K562 (cell line): ENCODE measurements around the gene NAV2. TPM values are rescaled to one million over a fixed set of nuclear protein-coding genes. Genes with fewer than 3 reads are reported as not detected.
"Not testable (repeated sequence)": the region's sequence is repeated elsewhere in the genome, so short reads cannot be mapped to it uniquely, and the experiment has no call there.

ENCODE experiments used
- ATAC-seq: fragments of 200-7000 bp; cut with Tn5 transposase; 3 replicates; pipeline ENCODE4 v1.9.1; 2020; ENCODE audit warnings: moderate library complexity
- BruUV-seq: library from RNA; stranded (reverse); fragments of 400-500 nt; replicated peaks from 2 replicates; lab custom pipeline; 2021; lab: Mats Ljungman, UMichigan
- CTCF ChIA-PET: fragments of 300-600 bp; formaldehyde crosslinking; extraction: SDS; loops from one replicate; lab custom pipeline; 2021; ENCODE audit warnings: low intra/inter-chr PET ratio; lab: Yijun Ruan, JAX
- POLR2A ChIA-PET: fragments of 300-600, 350-650 bp; sonication (Branson Sonifier 250); formaldehyde crosslinking; extraction: SDS; loops from one replicate; lab custom pipeline; 2021; ENCODE audit warnings: antibody characterized with exemption, inconsistent platforms; lab: Yijun Ruan, JAX
- DNase-seq, 4 experiments: peaks; one replicate each; pipeline versions ENCODE4 v3.0.0 to v3.0.0-alpha.2; 2011 to 2018; ENCODE audit warnings: low spot score in 3 of 4, mixed read lengths in 3 of 4; ENCODE audit errors: extremely low read depth in 1 of 4
- FAIRE-seq: peaks from 2 replicates; lab custom pipeline; 2011; peaks lifted over from hg19 to GRCh38; lab: Jason Lieb, UNC
- H2AFZ ChIP-seq: 2 replicates; pipeline ENCODE4 v1.6.0; 2011; ENCODE audit warnings: low read depth, low read length, control low read depth, inconsistent platforms
- H3K27ac ChIP-seq: fragments of 200-600 bp; 3 replicates; pipeline ENCODE4 v1.8.0; 2011; ENCODE audit warnings: low read depth, mild to moderate bottlenecking, control low read depth, inconsistent platforms, low read length, moderate library complexity, mixed read lengths; ENCODE audit errors: extremely low read depth
- H3K27me3 ChIP-seq, 2 experiments: fragments of 300-600 bp in 1 of 2; 2 replicates in 1 of 2; 3 replicates in 1 of 2; pipeline versions ENCODE4 v1.6.0 to v1.8.0; 2011; ENCODE audit warnings: inconsistent platforms in 2 of 2, low read length in 2 of 2, mild to moderate bottlenecking in 1 of 2, mixed read lengths in 1 of 2, moderate library complexity in 1 of 2; ENCODE audit not compliant: control insufficient read depth in 2 of 2, insufficient read depth in 2 of 2
- H3K36me3 ChIP-seq: fragments of 300-600 bp; 3 replicates; pipeline ENCODE4 v1.8.0; 2011; ENCODE audit warnings: mild to moderate bottlenecking, low read length, inconsistent platforms; ENCODE audit not compliant: control insufficient read depth, insufficient read depth
- H3K4me1 ChIP-seq, 2 experiments: fragments of 200-600 bp in 1 of 2; replicated peaks in 1 of 2; 2 replicates in 1 of 2; 3 replicates in 1 of 2; pipeline versions ENCODE4 v1.5.1 to v1.8.0; 2011; ENCODE audit warnings: inconsistent platforms in 2 of 2, low read length in 2 of 2, mild to moderate bottlenecking in 1 of 2, mixed read lengths in 1 of 2, moderate library complexity in 1 of 2; ENCODE audit not compliant: control insufficient read depth in 2 of 2, insufficient read depth in 2 of 2
- H3K4me2 ChIP-seq: 2 replicates; pipeline ENCODE4 v1.6.1; 2011; ENCODE audit warnings: low read length, control low read depth, inconsistent platforms, mixed read lengths; ENCODE audit not compliant: insufficient read depth
- H3K4me3 ChIP-seq: fragments of 200-600 bp; sonication (generic), shearing (Covaris generic); 2 replicates; pipeline ENCODE4 v1.5.1; 2016; ENCODE audit warnings: control low read depth, inconsistent platforms
- H3K79me2 ChIP-seq: fragments of 200-600 bp; 3 replicates; pipeline ENCODE4 v1.8.0; 2011; ENCODE audit warnings: low read length, inconsistent platforms; ENCODE audit not compliant: control insufficient read depth, insufficient read depth
- H3K9ac ChIP-seq, 2 experiments: 2 replicates each; pipeline versions ENCODE4 v1.6.0 to v1.6.1; 2011; ENCODE audit warnings: low read depth in 2 of 2, low read length in 2 of 2, control low read depth in 1 of 2, inconsistent platforms in 1 of 2, mild to moderate bottlenecking in 1 of 2, mixed read lengths in 1 of 2; ENCODE audit not compliant: insufficient read depth in 1 of 2
- H3K9me1 ChIP-seq: one replicate; pipeline ENCODE4 v1.6.0; 2011; ENCODE audit warnings: inconsistent platforms, mild to moderate bottlenecking, low read length, moderate library complexity; ENCODE audit not compliant: control insufficient read depth, insufficient read depth
- H3K9me3 ChIP-seq: replicated peaks from 2 replicates; pipeline ENCODE4 v1.5.1; 2011; ENCODE audit warnings: low read depth, low read length, inconsistent platforms; ENCODE audit not compliant: control insufficient read depth, insufficient read depth
- H4K20me1 ChIP-seq: replicated peaks from 2 replicates; pipeline ENCODE4 v1.6.1; 2011; ENCODE audit warnings: low read length, inconsistent platforms, mixed read lengths; ENCODE audit not compliant: control insufficient read depth, insufficient read depth
- BRF2 ChIP-seq: IDR thresholded peaks from 3 replicates; pipeline ENCODE4 v1.6.1; 2011; ENCODE audit warnings: borderline replicate concordance, mild to moderate bottlenecking; ENCODE audit not compliant: insufficient read length, insufficient read depth
- DPF2 ChIP-seq: fragments of 450-650 bp; IDR thresholded peaks from 2 replicates; pipeline ENCODE4 v1.6.1; 2016
- MYC ChIP-seq, 2 experiments: fragments of 250-450 bp in 1 of 2; sonication (Bioruptor Pico) in 1 of 2; IDR thresholded peaks; 2 replicates each; pipeline versions ENCODE4 v1.5.1 to v1.6.1; 2012 to 2021; ENCODE audit warnings: low read depth in 2 of 2, borderline replicate concordance in 1 of 2, improper control_type of control experiment in 1 of 2, low read length in 1 of 2, mild to moderate bottlenecking in 1 of 2, moderate library complexity in 1 of 2
- OTX1 ChIP-seq: fragments of 450-650 bp; formaldehyde crosslinking; IDR thresholded peaks from 2 replicates; pipeline ENCODE4 v1.4.0; 2022; ENCODE audit warnings: mild to moderate bottlenecking
- ZKSCAN8 ChIP-seq: fragments of 200-800 bp; sonication (Bioruptor generic); IDR thresholded peaks from 2 replicates; pipeline ENCODE4 v1.6.1; 2016; ENCODE audit warnings: missing genetic modification characterization, missing compliant biosample characterization
- WGBS: fragments of 100-300 bp; shearing (Covaris generic); methylation state at CpG from one replicate; pipeline ENCODE4 v1.1.6; 2016; ENCODE audit warnings: low coverage, mixed read lengths; ENCODE audit not compliant: insufficient coverage; ENCODE audit errors: missing lambda C conversion rate; 5-methylcytosine and 5-hydroxymethylcytosine counted together
- in situ Hi-C: fragments of 300-500 bp; cut with MboI; formaldehyde crosslinking; loops from 4 replicates; pipeline ENCODE4 v1.15.0; 2018; ENCODE audit warnings: inconsistent platforms, mixed read lengths
- intact Hi-C: fragments of 100-400 bp; cut with micrococcal nuclease; formaldehyde crosslinking; loops from 2 replicates; pipeline ENCODE4 v1.14.2; 2022
- polyA plus RNA-seq, 8 experiments: library from polyadenylated mRNA; depleted of rRNA in 4 of 8; stranded (reverse) in 5 of 8; unstranded in 3 of 8; fragments of >200 nt; fragmentation: Nextera tagmentation in 2 of 8; fragmentation: Illumina TruSeq in 1 of 8; extraction: Ambion mirVana in 2 of 8; extraction: Trizol in 1 of 8; gene quantifications; 2 replicates each; pipeline versions ENCODE4 v1.2.1 to v1.2.3, GENCODE V29; 2011 to 2014; ENCODE audit warnings: inconsistent platforms in 1 of 8, missing spikeins in 1 of 8
- total RNA-seq, 7 experiments: library from RNA; depleted of rRNA in 6 of 7; stranded (reverse); fragments of >200 nt in 6 of 7; fragmentation: Illumina TruSeq in 2 of 7; extraction: Trizol in 2 of 7; gene quantifications; 2 replicates each; pipeline versions ENCODE4 v1.2.1 to v1.2.3, GENCODE V29; 2011 to 2021; ENCODE audit warnings: low replicate concordance in 1 of 7
- TF ChIP-seq, protein P1 (sequence below): fragments of 450-650 bp; IDR thresholded peaks from 2 replicates; pipeline ENCODE4 v1.6.1; 2017; ENCODE audit warnings: mild to moderate bottlenecking, moderate library complexity

NAV2 gene
- total and polyA plus RNA-seq, 9 of the 15 experiments (the other 6 are each of a cell fraction or from before 2014, with no cell fraction given), result 0.03 to 0.35 (median 0.05) TPM

GRCh38 chr11:19894404-19894803, 181.8 kb downstream of the NAV2 start:
- POLR2A ChIA-PET, result interaction anchor here (0.6 kb wide), 1 partner anchor 345 kb away, joined by 3 read pairs; no protein-coding TSS in a partner anchor
- FAIRE-seq, result no peak
- CTCF ChIA-PET, result no interaction called here
- peaks cover 5 to 14% of the 10 kb centered on the region in 2 experiments; a peak in 2 of 5 replicates for H3K27me3 ChIP-seq
- no peaks in the 10 kb centered on the region for H3K79me2 ChIP-seq
- H2AFZ ChIP-seq, result no peak overlapping the region
- H3K9ac ChIP-seq, result no peak overlapping the region
- H3K9me1 ChIP-seq, result no peaks in the 10 kb centered on the region
- H4K20me1 ChIP-seq, result no peaks in the 10 kb centered on the region
- no peak for ATAC-seq
- TF ChIP-seq DPF2, result no peak
- TF ChIP-seq, protein P1, sequence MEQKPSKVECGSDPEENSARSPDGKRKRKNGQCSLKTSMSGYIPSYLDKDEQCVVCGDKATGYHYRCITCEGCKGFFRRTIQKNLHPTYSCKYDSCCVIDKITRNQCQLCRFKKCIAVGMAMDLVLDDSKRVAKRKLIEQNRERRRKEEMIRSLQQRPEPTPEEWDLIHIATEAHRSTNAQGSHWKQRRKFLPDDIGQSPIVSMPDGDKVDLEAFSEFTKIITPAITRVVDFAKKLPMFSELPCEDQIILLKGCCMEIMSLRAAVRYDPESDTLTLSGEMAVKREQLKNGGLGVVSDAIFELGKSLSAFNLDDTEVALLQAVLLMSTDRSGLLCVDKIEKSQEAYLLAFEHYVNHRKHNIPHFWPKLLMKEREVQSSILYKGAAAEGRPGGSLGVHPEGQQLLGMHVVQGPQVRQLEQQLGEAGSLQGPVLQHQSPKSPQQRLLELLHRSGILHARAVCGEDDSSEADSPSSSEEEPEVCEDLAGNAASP, result no peak
- TF ChIP-seq ZKSCAN8 (CRISPR knock-in tag), result no peak
- TF ChIP-seq MYC (IDR thresholded peaks at IDR 0.05; ENCODE audit: low read depth, low read length), result no peak
- no peak for TF ChIP-seq MYC (CRISPR knock-in tag; IDR thresholded peaks at IDR 0.05; ENCODE audit: borderline replicate concordance, low read depth)
- no peak for TF ChIP-seq OTX1
- no peak for TF ChIP-seq BRF2
- TF ChIP-seq, all 486 proteins: peak for 0
- Histone ChIP-seq H3K4me1 (no peaks in the 10 kb centered on the region), H3K36me3 (no peaks in the 10 kb centered on the region), H3K4me3 (no peak overlapping the region), H3K27ac (no peak overlapping the region), H3K4me2 (no peak overlapping the region), H3K9me3 (no peaks in the 10 kb centered on the region)
- DNase-seq, result no peak
- BruUV-seq, result no TSS peak
- intact Hi-C loops, result no loop called here
- 5% methylated on average over 2 of the region's 2 CpGs for WGBS
- in situ Hi-C loops, result loop anchor here (25.0 kb wide), 1 partner anchor 582 kb away; no protein-coding TSS in a partner anchor

DNA sequence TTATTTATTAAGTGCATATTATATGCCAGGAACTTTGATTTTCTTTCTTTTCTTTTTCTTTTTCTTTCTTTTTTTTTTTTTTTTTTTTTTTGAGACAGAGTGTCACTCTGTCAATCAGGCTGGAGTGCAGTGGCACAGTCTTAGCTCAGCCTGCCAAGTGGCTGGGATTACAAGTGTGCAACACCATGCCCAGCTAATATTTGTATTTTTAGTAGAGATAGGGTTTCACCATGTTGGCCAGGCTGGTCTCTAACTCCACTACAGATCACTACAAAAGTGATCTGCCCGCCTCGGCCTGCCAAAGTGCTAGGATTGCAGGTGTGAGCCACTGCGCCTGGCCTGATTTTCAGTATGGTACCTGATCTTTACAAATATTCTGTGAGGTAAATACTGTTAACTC, 182.4 kb downstream of the NAV2 start:
- BruUV-seq, H3K27ac ChIP-seq, H3K9ac ChIP-seq, H3K79me2 ChIP-seq, DNase-seq, H3K4me3 ChIP-seq, ATAC-seq, H2AFZ ChIP-seq, FAIRE-seq, CTCF ChIA-PET, intact Hi-C loops, H3K4me1 ChIP-seq, H3K36me3 ChIP-seq, H4K20me1 ChIP-seq, H3K9me1 ChIP-seq, H3K4me2 ChIP-seq, H3K9me3 ChIP-seq: not testable (repeated sequence)
- in situ Hi-C loops, result loop anchor here (25.0 kb wide), 1 partner anchor 583 kb away; no protein-coding TSS in a partner anchor
- whole genome bisulfite sequencing, result 6% methylated on average over 3 of the region's 3 CpGs
- H3K27me3 ChIP-seq, result peaks cover 5 to 13% of the 10 kb centered on the region in 2 experiments; a peak in 2 of 5 replicates
- POLR2A ChIA-PET, result interaction anchor here (0.6 kb wide), 1 partner anchor 345 kb away, joined by 3 read pairs; no protein-coding TSS in a partner anchor
